Activated T-cell treated with anti-CD3 and anti-CD28 coated beads for 48 hours (primary cell): Measurements from ENCODE around the gene S1PR1.

ENCODE experiments used
- DNase-seq: peaks from one replicate; pipeline ENCODE4 v3.0.0-alpha.2; 2020; ENCODE audit warnings: low read depth

Gene S1PR1

DNA sequence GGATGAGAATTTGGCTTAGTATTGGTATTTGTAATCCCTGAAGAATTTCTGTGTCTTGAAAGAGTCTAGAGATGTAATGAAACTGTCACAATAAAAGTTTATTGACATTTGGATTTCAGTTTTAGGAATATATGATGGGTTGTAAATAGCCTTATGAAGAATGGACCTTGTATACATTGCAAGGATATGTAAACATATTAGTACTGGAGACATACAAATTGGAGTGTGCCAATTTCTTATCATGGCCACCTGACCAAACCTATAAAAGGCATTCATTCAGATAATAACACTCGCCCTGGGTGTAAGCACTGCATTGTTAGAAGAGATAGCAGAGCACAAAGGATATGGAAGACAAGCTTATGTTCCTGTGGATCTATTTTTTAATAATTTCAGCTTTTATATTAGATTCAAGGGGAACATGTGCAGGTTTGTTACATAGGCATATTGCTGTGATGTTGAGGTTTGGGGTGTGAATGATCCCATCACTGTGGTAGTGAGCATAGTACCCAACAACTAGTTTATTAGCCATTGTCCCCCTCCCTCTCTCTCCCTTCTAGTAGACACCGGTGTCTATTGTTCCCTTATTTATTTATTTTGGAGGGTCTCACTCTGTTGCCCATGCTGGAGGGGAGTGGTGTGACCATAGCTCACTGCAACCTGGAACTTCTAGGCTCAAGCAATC lies 8.6 kb downstream of the S1PR1 start:
- no peak for DNase-seq

DNA sequence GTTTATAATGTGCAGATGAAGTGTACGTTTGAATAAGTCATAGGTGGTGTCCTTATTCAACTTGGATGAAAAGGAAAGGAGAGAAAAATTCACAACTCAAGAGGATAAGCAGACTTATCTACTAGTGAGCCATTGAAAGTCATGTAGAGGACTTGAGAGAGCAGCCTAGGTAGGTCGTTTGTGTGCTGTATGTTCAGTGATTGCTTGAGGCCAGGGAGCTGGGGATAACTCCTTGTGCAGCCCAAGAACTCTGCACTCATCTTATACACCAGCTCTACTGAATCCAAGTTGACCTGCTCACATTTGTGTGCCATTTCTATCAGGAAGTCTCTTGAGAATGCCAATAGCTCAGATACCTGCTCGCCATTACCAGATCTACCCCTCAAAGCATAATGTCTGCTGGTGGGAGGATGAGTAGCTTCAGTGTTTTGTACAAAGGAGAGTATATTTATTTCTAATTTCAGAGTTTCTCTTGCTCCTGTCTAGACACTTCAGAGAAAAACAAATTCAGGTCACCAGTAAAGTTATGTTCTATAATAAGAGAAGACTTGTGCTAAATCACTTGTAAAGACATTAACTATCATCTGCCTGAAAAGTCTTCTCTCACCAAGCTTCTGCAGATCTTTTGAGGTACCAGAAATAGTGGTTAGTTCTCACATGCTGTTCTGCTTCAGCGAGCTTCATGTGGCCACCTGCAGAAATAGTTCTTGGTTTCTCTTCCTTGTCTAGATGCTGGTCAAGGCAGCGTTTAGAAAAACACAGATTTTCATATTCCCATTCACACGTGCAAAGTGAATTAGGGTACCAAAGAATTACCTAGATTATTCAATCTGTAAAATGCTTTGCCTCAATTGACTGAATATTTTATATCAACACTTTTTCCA lies 10.8 kb downstream of the S1PR1 start:
- no peak for DNase-seq

DNA sequence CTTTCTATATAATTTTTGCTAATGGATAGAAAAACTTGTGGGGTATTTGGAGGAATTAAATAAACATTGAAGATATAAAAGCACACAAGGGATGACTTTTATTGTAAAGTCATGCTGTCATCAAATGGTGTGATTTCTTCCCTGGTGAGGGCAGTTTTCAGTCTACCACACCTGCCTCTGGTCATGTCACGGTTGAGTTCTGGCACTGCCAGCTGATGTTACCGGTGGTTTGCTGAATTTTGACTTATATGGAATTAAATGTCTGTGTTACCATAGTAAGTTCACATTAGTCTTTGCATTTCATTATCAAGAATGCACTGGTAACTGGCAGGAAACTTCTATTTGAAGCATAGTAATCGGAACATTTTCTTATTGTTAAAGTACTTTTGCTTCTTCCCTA lies 13.4 kb downstream of the S1PR1 start:
- DNase-seq = no peak

DNA sequence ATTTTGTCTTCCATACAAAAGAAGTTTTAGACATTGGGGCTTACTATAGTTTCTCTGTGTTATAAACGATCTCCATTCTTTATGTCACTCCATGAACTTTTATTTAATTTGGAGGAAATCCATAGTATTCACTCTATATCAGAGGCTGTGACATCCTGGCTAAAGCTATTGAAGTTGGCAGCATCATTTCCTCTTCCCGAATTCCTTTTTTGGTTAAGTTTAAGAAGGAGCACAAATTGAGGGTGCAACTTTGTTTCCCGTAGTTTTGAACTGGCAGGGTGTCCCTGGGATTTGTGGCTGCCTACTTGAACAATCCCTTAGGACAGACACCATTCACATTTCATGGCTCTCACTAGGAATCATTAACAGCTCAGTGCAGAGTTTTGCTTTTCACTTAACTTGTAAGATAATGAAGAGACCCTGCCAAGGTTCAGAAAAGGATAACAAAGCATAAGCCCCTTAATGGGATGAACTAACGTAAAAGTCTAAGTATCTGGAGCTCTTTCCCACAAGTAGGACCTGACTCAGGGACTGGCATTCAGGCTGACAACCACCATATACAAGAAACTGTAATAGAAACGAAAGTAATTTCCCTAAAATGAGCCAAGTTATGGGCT lies 13.9 kb downstream of the S1PR1 start:
- no peak for DNase-seq

DNA sequence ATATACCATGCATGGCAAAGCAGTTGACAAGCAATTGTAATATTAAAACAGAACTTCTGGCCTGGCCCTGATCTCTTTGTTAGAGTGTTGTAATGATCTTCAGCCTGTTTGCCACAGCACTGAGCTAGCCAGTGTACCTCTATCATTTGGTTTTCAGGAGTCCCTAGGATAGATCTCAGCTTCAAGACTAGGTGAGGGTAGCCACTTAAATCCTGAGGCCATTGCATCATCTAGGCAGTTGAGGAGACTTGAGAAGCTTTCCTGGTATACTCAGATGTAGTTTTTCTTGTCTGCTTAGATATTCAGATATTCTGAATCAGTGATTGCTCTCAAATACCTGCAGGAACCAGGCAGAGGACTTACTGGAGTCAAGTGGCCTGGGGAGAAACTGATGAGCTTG lies 14.7 kb downstream of the S1PR1 start:
- no peak for DNase-seq

DNA sequence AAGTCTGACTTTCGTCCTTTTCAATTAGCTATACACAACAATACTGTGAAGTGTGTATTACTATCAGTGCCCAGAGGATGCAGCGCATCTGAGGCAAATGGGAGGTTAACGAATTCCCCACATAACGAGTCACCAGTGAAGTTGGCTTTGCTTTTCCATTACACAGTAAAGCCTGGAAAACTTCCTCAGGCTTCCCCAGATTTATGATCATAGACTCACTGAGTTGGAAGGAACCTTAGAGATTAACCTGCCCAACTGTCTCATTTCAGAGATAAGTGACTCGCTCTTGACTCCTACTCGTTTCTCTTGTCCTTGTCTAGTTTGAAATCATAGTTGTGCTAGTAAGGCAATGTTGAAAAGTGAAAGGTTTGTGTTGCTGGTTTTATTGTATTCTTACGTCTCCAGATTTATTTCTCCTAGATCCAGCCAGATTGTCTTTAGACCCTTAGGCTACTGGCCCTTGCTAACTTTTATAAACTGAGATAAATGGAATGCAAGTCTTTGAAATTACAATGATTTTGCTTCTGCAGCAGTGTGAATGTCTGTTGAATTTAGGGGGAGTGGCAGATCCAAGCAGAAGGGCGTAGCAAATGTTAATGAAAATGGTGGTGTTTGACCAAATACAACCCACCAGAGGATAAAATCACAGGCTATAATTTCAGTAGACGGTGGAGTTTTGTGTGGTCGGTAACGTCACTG lies 17.3 kb downstream of the S1PR1 start:
- DNase-seq = no peak

DNA sequence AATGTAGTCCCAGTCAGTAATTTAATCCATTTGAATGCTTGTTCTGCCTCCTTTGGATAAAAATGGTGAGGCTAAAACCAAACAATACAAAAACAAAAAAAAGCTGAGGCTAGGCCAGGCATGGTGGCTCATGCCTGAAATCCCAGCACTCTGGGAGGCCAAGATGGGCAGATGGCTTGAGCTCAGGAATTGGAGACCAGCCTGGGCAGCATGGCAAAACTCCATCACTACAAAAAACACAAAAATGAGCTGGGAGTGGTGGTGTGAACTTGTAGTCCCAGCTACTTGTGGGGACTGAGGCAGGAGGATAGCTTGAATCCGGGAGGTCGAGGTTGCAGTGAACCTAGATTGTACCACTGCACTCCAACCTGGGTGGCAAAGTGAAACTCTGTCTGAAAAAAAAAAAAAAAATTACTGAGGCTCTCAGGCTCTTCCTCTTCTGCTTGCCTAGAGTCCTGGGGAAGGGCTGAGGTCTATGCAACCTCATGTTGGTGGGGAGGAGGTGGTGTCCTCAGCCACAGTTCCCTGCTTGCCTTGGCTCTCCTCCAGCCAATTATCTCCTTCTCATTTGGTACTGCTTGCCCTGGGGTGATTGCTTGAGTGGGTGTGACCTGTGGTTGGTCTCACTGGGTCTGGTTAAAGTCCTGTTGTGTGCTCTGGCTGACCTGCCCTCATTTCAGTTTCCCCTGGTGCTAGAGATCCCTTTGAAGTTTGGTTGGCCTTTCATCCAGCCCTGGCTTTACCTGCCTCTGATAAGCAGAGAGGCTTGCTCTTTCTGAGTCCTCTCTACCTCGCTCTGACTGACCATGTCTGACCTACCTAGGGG lies 20.9 kb downstream of the S1PR1 start:
- no peak for DNase-seq

DNA sequence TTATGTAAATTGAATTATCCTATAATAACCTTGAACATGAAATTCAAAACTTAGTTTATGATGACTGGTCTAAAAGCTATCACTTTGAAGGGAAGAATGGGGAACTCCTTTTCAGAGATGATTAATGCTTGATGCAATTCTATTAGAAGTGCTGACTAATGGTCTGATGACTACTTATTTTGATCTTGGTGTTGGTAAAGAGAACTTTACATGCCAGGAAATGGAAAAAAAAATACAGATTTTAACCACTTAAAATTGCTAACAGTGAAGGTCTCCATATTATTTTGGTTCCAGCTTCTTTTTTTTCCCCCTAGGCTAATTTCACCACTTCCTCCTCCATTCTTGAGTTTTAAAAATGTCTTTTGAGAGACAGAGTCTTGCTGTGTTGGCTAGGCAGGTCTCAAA lies 22.9 kb downstream of the S1PR1 start:
- no peak for DNase-seq

DNA sequence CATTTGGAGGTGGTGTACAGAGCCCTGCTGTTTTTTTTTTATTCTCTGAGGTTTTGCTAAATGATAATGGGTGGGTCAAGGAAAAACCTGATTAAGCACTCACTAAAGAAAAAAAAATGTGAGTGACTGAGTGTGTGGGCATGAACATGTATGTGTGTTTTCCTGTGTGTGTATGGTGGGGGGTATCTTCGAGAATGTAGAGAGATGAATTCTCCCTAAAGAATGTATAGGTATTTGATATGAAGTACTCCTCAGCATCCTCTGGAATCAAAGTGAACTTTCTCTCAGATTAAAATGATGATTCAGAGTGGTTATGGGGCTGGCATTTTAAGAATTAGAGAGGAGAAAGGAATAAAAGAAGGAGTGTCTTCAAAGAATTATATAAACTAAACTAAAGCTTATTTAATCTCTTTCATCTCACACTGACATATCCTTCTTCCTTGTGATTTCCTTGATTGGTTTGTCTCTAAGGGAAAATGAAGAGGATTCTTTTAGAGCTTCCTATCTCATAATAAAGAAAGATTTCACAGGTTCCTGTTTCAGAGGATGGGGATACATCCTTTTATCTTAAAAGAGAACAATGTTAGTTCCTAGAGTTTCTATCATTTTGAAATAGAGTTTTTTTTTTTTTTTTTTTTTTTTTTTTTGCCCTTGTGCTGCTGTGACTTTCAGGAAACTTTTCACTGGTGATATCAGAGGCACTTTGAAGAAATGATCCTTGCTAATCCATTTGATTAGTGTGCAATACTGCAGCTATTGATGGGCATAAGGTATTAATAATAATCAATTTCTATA lies 23.9 kb downstream of the S1PR1 start:
- DNase-seq = no peak

DNA sequence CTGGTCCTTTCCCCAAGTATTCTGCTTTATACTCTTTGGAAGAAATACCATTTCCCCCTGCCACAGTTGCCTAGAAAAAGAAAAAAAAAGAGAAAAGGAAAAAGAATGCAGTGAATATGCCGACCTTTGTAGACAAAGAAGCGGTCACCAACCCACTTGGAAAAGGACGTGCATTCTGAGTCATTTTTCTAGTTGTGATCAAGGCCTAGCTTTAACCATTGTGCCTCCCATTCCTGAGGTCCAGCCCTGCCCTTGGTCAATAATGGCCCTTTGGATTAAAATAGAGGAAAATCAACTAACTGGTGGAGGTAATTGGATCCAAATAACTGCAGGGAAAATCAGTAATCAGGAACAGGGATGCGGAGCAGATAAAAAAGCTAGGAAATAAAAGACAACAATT lies 24.8 kb downstream of the S1PR1 start:
- no peak for DNase-seq

DNA sequence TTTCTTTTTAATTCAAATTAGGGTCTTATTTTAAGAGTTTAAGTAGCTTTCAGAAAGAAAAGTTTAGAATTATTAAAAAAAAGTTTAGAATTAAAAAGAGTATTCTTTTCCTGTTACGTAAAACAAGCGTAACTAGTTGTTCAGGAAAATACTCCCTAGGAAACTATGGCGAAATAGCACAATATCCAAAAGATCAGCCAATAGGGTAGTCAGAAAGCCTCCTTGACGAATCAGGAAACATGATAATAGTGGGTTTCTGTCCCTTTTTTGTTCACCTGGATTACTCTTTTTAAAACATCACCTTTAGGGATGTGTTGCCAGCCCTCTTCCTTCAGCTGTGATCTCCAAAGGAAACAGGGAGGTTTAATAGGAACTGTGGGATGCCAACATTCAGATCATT lies 25.2 kb downstream of the S1PR1 start:
- DNase-seq = no peak

DNA sequence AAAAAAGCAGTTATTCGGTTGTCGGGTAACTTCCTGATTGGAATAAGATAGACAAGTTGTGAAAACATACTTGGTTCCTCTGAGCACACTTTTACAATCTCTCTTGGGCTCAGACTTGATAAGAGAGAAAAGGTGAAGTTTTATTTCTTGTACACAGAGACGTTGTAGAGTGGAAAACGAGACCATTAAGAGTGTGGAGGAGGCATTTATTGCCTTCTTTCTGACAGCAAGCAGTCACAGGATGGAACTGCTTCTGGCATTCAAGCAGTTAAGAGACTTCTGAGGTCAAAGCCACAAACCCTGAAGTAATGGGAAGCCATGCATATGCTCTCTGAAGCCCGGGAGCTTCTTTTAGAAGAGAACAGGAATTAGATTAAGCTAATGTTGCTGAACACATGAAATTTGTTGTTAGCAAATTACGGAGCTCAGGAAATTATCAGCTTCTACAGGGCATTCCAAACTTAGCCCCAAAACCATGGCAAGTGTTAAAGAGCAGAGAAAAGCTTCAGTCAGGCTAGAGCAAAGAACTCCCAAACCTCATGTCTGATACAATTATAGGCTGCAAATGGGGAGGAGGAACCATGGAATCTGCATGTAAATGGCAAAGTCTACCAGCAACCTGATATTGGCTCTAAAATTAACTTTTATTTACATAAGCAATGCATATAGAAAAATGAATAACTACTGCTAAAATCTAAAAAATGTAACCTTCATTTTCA lies 26.0 kb downstream of the S1PR1 start:
- no peak for DNase-seq

DNA sequence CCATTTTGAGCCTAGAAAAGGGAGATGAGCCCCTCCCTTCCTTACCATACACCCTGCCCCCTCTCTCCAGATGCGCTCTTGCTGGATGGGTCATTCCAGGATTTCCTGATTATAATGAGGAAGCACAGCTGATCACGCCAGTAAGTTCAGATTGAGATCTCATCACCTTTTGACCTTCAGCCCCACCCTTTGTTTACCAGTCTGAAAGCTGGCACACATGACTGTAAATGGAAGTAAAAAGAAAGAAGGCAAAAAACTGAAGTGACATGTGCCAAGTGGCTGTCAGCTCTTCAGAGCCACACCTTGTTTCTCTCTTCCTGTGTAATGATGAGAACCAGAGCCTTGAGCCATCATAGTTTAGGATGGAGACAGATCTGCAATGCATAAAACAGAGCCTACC lies 27.9 kb downstream of the S1PR1 start:
- DNase-seq = no peak

DNA sequence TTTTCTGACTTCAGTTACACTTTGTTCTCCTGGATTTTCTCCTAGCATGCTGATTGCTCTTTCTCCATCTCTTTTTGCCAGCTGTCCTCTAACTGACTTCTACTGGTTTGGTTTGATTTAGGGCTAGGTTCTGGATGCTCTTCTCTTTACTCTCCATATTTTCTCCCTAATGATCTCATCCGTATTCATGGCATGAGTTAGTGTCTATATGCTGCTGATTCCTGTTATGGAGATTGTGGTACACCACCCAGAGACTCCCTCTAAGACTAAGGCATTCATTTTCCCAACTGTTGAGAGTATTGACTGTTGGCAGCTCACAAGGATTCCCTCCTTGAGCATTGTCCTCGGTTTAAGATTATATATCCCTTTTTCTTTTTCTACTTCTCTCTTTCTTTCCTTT lies 28.9 kb downstream of the S1PR1 start:
- no peak for DNase-seq

DNA sequence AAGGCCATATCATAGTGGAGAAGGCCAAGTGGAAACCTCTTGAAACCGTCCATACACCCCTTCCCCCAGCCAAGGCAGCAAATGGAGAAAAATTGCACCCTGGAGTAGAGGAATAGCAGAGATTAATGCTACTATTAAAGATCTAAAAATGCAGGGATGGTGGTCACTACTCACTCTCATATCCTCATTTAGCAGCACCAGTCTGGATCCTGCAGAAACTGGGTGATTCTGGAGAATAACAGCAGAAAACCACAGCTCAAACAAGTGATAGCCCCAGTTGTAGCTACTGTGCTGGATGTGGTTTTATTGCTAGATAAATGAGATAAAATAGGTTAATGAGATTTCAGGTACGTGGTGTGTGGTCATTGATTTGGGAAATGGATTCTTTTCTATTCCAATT lies 30.3 kb downstream of the S1PR1 start:
- DNase-seq = no peak

DNA sequence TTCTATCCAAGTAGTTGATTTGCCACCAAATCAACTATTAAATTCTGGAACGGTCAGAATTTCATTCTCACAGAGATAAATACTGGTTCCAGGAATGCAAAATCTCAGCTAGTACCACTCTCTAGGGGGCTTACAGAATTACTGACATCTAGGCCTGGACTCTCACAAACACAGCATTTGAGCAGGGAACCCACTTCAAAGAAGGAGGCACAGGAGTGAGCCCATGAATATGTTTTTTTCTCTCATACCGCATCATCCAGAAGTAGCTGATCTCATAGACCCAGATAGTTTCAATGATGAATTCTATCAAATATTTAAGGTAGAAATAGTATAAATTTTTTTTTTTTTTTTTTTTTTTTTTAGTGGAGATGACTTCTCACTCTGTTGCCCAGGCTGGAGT lies 32.1 kb downstream of the S1PR1 start:
- DNase-seq = no peak

DNA sequence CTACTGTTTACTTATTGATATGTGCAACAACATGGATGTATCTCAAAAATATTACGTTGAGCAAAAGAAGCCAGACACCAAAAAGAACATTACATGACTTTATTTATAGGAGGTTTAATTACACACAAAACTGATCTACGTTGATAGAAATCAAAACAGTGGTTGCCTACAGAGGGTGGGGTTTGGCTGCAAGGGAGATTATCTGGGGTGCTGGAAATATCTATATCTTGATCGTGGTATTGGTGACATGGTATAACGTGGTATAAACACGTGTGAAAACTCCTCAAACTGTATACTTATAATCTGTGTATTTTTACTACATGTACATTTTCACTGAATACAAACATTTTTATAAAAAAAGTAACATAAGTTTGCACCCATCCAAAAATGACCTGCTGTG lies 38.9 kb downstream of the S1PR1 start:
- no peak for DNase-seq

DNA sequence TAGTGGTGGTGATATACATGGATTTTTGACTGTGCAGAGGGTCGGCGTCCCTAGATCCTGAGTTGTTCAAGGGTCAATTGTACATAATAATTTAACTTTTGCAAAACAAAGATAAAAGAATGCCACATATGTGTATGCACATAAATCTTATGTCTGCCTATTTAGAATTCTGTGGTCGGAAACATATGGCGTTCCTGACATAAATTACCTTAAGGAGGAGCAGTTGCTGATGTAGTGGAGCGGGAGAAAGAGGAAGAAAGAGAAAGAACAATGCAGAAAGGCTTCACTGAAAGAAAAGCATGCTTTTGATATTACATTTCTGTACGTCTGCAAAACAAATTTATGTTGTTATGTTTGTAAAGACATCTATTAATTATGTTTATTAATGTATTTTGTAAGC lies 40.0 kb downstream of the S1PR1 start:
- no peak for DNase-seq

DNA sequence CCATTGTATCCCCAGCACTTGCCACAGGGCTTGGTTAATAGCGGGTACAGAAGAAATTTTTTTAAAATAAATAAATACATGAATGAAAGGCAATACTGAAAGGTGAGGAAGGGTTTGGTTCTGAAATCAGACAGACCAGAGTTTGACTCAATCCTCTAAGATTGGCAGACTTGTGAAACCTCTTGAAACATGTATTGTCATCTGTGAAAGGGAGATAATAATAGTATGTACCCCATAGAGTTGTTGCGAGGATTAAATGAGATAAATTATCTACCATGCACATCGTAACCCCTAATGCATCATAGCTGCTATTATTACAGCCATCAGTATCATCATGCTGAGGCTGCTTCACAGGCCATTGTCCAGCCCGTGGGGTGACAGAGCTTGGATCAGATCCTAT lies 41.4 kb downstream of the S1PR1 start:
- DNase-seq = no peak

DNA sequence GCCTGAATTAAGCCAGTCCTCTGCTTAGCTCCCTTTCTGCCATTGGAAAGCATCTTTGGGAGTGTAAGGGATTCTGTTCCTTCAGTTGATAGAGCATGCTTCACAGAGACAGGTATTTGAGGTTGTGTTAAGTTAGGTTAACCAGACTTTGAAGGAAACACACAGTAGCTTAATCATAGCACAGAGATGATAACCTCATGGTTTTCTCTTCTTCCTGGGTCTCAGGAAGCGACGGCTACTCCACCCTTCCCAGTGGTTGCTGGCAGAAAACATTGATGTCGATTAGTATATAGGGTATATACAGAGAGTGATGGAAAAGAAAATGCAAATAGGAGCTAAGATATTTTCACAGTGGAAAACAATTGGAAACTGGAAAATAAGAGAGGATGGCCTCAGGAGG lies 42.0 kb downstream of the S1PR1 start:
- DNase-seq = no peak
